Vagina (tissue), 2 donors: ENCODE results near the gene TMEM59L.

Experiments used
- CTCF ChIP-seq, 3 experiments: fragments of 450-650 bp in 2 of 3; fragments of 200-600 bp in 1 of 3; sonication (generic) in 1 of 3; IDR thresholded peaks; one replicate each; pipeline ENCODE4 v1.5.1; 2017 to 2019; ENCODE audit warnings: antibody characterized with exemption in 3 of 3, mild to moderate bottlenecking in 2 of 3, moderate library complexity in 2 of 3
- POLR2A ChIP-seq, 2 donors: fragments of 450-650 bp; IDR thresholded peaks; one replicate each; pipeline ENCODE4 v1.6.1; 2017; ENCODE audit warnings: antibody characterized with exemption in 2 of 2, mild to moderate bottlenecking in 2 of 2, moderate library complexity in 2 of 2
- POLR2AphosphoS5 ChIP-seq, 2 donors: sonication (generic); formaldehyde crosslinking; IDR thresholded peaks; one replicate each; pipeline ENCODE4 v1.9.0; 2017; ENCODE audit warnings: antibody characterized with exemption in 2 of 2, mild to moderate bottlenecking in 2 of 2, low read depth in 1 of 2; ENCODE audit not compliant: insufficient read depth in 1 of 2

GRCh38 chr19:18639706-18640243, 27.1 kb downstream of the TMEM59L start:
- no peak for TF ChIP-seq POLR2A (IDR thresholded peaks at IDR 0.05)
- TF ChIP-seq CTCF (IDR thresholded peaks at IDR 0.05): no peak
- TF ChIP-seq POLR2AphosphoS5 (IDR thresholded peaks at IDR 0.05; ENCODE audit: insufficient read depth in 1 of 2, low read depth in 1 of 2): no peak
